HepG2 (cell line): ENCODE measurements around the gene POLR1E. TPM values are rescaled to one million over a fixed set of nuclear protein-coding genes. Genes with fewer than 3 reads are reported as not detected.
A peak's percentile ranks its signal among the peaks of the same experiment; 100 is the strongest.

ENCODE experiments used
- ATAC-seq: fragments of 200-7000 bp; cut with Tn5 transposase; 3 replicates; pipeline ENCODE4 v1.9.1; 2020; ENCODE audit warnings: mild to moderate bottlenecking, moderate library complexity
- BruUV-seq: library from RNA; stranded (reverse); fragments of 400-500 nt; replicated peaks from 2 replicates; lab custom pipeline; 2021; lab: Mats Ljungman, UMichigan
- CTCF ChIA-PET: fragments of 300-600 bp; formaldehyde crosslinking; extraction: SDS; loops from one replicate; lab custom pipeline; 2021; ENCODE audit warnings: low total read pairs, inconsistent platforms, low intra/inter-chr PET ratio; lab: Yijun Ruan, JAX
- POLR2A ChIA-PET: fragments of 350-600 bp; sonication (Branson Sonifier 250); formaldehyde crosslinking; loops from one replicate; lab custom pipeline; 2020; ENCODE audit warnings: antibody characterized with exemption, inconsistent platforms; lab: Yijun Ruan, JAX
- DNase-seq: peaks from one replicate; pipeline ENCODE4 v3.0.0-alpha.2; 2015; ENCODE audit warnings: low spot score
- FAIRE-seq: peaks from 3 replicates; lab custom pipeline; 2011; peaks lifted over from hg19 to GRCh38; lab: Jason Lieb, UNC
- H2AFZ ChIP-seq: one replicate; pipeline ENCODE4 v1.6.1; 2011; ENCODE audit warnings: low read length, inconsistent platforms
- H3K27ac ChIP-seq: fragments of 300-600 bp; 3 replicates; pipeline ENCODE4 v1.8.0; 2011; ENCODE audit warnings: mixed run types, mild to moderate bottlenecking, mixed read lengths, low read length, inconsistent platforms; ENCODE audit not compliant: insufficient read depth; ENCODE audit errors: extremely low read length
- H3K27me3 ChIP-seq, 2 experiments: fragments of 200-600 bp in 1 of 2; 2 replicates in 1 of 2; 3 replicates in 1 of 2; pipeline versions ENCODE4 v1.6.0 to v1.8.0; 2011; ENCODE audit warnings: low read length in 2 of 2, mild to moderate bottlenecking in 2 of 2, moderate library complexity in 2 of 2, inconsistent platforms in 1 of 2; ENCODE audit not compliant: insufficient read depth in 2 of 2, control insufficient read depth in 1 of 2
- H3K36me3 ChIP-seq, 2 experiments: fragments of 200-600 bp in 1 of 2; replicated peaks in 1 of 2; 2 replicates in 1 of 2; 3 replicates in 1 of 2; pipeline versions ENCODE4 v1.5.1 to v1.8.0; 2011; ENCODE audit warnings: low read length in 2 of 2, inconsistent platforms in 1 of 2; ENCODE audit not compliant: insufficient read depth in 2 of 2, control insufficient read depth in 1 of 2
- H3K4me1 ChIP-seq: 2 replicates; pipeline ENCODE4 v1.5.1; 2012; ENCODE audit warnings: low read length, inconsistent platforms; ENCODE audit not compliant: insufficient read depth
- H3K4me2 ChIP-seq: 2 replicates; pipeline ENCODE4 v1.6.0; 2011; ENCODE audit warnings: low read depth, low read length, inconsistent platforms
- H3K4me3 ChIP-seq, 3 experiments: fragments of 200-600 bp in 1 of 3; sonication (generic), shearing (Covaris generic) in 1 of 3; replicated peaks in 1 of 3; 2 replicates each; pipeline ENCODE4 v1.5.1; 2011 to 2016; ENCODE audit warnings: low read length in 3 of 3, inconsistent platforms in 2 of 3, low read depth in 2 of 3, mild to moderate bottlenecking in 2 of 3, control low read depth in 1 of 3, mixed read lengths in 1 of 3; ENCODE audit not compliant: insufficient read depth in 1 of 3
- H3K79me2 ChIP-seq: one replicate; pipeline ENCODE4 v1.6.1; 2011; ENCODE audit warnings: low read length, inconsistent platforms; ENCODE audit not compliant: insufficient read depth
- H3K9ac ChIP-seq: 2 replicates; pipeline ENCODE4 v1.6.0; 2011; ENCODE audit warnings: mild to moderate bottlenecking, low read depth, low read length, inconsistent platforms; ENCODE audit not compliant: insufficient read depth
- H3K9me3 ChIP-seq: 2 replicates; pipeline ENCODE4 v1.5.1; 2012; ENCODE audit warnings: mild to moderate bottlenecking, low read length
- H4K20me1 ChIP-seq: 2 replicates; pipeline ENCODE4 v1.6.0; 2011; ENCODE audit warnings: inconsistent platforms, mild to moderate bottlenecking, low read length, moderate library complexity; ENCODE audit not compliant: insufficient read depth
- KLF11 ChIP-seq: IDR thresholded peaks from 2 replicates; pipeline ENCODE4 v1.6.1; 2016; ENCODE audit warnings: missing compliant biosample characterization
- KLF9 ChIP-seq: IDR thresholded peaks from 2 replicates; pipeline ENCODE4 v1.6.1; 2016; ENCODE audit warnings: low read depth
- NAIF1 ChIP-seq: sonication (generic); formaldehyde crosslinking; IDR thresholded peaks from 2 replicates; pipeline ENCODE4 v1.5.0; 2020; ENCODE audit warnings: mild to moderate bottlenecking, missing genetic modification reagents, borderline replicate concordance
- PAXIP1 ChIP-seq: sonication (generic); formaldehyde crosslinking; conservative IDR thresholded peaks from 2 replicates; pipeline ENCODE4 v1.4.0; 2020; ENCODE audit warnings: mild to moderate bottlenecking, missing genetic modification reagents, moderate library complexity
- ZNF121 ChIP-seq: sonication (generic); formaldehyde crosslinking; IDR thresholded peaks from 2 replicates; pipeline ENCODE4 v1.5.0; 2020; ENCODE audit warnings: mild to moderate bottlenecking, missing genetic modification reagents
- ZNF33A ChIP-seq: sonication (generic); formaldehyde crosslinking; IDR thresholded peaks from 2 replicates; pipeline ENCODE4 v1.5.1; 2020; ENCODE audit warnings: missing genetic modification reagents, mild to moderate bottlenecking, moderate library complexity, borderline replicate concordance
- ZNF350 ChIP-seq: sonication (generic); formaldehyde crosslinking; IDR thresholded peaks from 2 replicates; pipeline ENCODE4 v1.4.0; 2020; ENCODE audit warnings: mild to moderate bottlenecking, low read depth, missing genetic modification reagents, borderline replicate concordance
- ZNF382 ChIP-seq: sonication (generic); formaldehyde crosslinking; IDR thresholded peaks from 2 replicates; pipeline ENCODE4 v1.5.0; 2020; ENCODE audit warnings: missing genetic modification reagents, mild to moderate bottlenecking, borderline replicate concordance
- ZNF501 ChIP-seq: sonication (generic); formaldehyde crosslinking; IDR thresholded peaks from 2 replicates; pipeline ENCODE4 v1.5.1; 2020; ENCODE audit warnings: mild to moderate bottlenecking, moderate library complexity, missing genetic modification reagents
- ZNF749 ChIP-seq: sonication (generic); formaldehyde crosslinking; IDR thresholded peaks from 2 replicates; pipeline ENCODE4 v1.8.0; 2022; ENCODE audit warnings: mild to moderate bottlenecking, missing genetic modification reagents, moderate library complexity, borderline replicate concordance
- WGBS: methylation state at CpG from one replicate; pipeline ENCODE4 v1.1.6; 2017; ENCODE audit warnings: low lambda C conversion rate; 5-methylcytosine and 5-hydroxymethylcytosine counted together
- in situ Hi-C: cut with HindIII; loops from 2 replicates; pipeline ENCODE4 v1.10.0; 2017; ENCODE audit warnings: low pct_unique_long_range_greater_than_20kb; ENCODE audit not compliant: extremely low pct_ligation_motif_present
- intact Hi-C: fragments of 100-400 bp; cut with micrococcal nuclease; formaldehyde crosslinking; loops from one replicate; pipeline ENCODE4 v1.10.0; 2022; ENCODE audit not compliant: unreplicated experiment
- polyA plus RNA-seq, 8 experiments: library from polyadenylated mRNA; depleted of rRNA in 3 of 8; stranded (reverse) in 7 of 8; unstranded in 1 of 8; fragments of >200 nt; fragmentation: Illumina TruSeq in 4 of 8; extraction: Trizol in 4 of 8; gene quantifications; 2 replicates each; pipeline versions ENCODE4 v1.2.1 to v1.2.3, GENCODE V29; 2011 to 2016; ENCODE audit warnings: low read depth in 4 of 8, missing spikeins in 1 of 8, mixed read lengths in 1 of 8; ENCODE audit not compliant: insufficient read depth in 1 of 8
- total RNA-seq, 5 experiments: library from RNA; depleted of rRNA; stranded (reverse); fragments of >200 nt; fragmentation: Illumina TruSeq; extraction: Trizol; gene quantifications; 2 replicates each; pipeline ENCODE4 v1.2.3, GENCODE V29; 2016; ENCODE audit warnings: low read depth in 1 of 5
- TF ChIP-seq, protein P1 (sequence below): sonication (generic); formaldehyde crosslinking; IDR thresholded peaks from 2 replicates; pipeline ENCODE4 v1.4.0; 2020; ENCODE audit warnings: missing genetic modification reagents, mild to moderate bottlenecking, borderline replicate concordance

Gene POLR1E
- total and polyA plus RNA-seq, 2 of the 13 experiments (the other 11 are each of a cell fraction or from before 2014, with no cell fraction given), result 23.0 to 37.8 TPM

- BruUV-seq, result TSS peak; percentile 22
- ChIA-PET CTCF (no interaction called here), POLR2A (interaction anchor here (1.1 kb wide), 1 partner anchor 88 kb away, joined by 3 read pairs; the partner anchor contains the start of gene TOMM5)
- no peak overlapping the region for H3K27ac ChIP-seq
- no peak overlapping the region for H3K9ac ChIP-seq
- H3K4me3 ChIP-seq, result no peak overlapping the region
- intact Hi-C loops, result no loop called here
- in situ Hi-C loops, result no loop called here
- H2AFZ ChIP-seq, result no peak overlapping the region
- no peak for FAIRE-seq
- WGBS, result 93% methylated on average over 3 of the region's 3 CpGs
- H4K20me1 ChIP-seq, result no peaks in the 10 kb centered on the region
- peaks cover 14 to 46% of the 10 kb centered on the region in 2 experiments for H3K36me3 ChIP-seq
- H3K9me3 ChIP-seq, result no peaks in the 10 kb centered on the region
- no peaks in the 10 kb centered on the region for H3K79me2 ChIP-seq
- no peak for TF ChIP-seq PAXIP1 (CRISPR knock-in tag)
- no peak for TF ChIP-seq ZNF121 (CRISPR knock-in tag)
- TF ChIP-seq ZNF350 (CRISPR knock-in tag), result no peak
- TF ChIP-seq ZNF501 (CRISPR knock-in tag), result no peak
- TF ChIP-seq NAIF1, result no peak
- no peak for TF ChIP-seq ZNF382
- TF ChIP-seq ZNF749 (CRISPR knock-in tag), result no peak
- TF ChIP-seq KLF11, result no peak
- no peak for TF ChIP-seq KLF9 (CRISPR knock-in tag)
- TF ChIP-seq, protein P1, sequence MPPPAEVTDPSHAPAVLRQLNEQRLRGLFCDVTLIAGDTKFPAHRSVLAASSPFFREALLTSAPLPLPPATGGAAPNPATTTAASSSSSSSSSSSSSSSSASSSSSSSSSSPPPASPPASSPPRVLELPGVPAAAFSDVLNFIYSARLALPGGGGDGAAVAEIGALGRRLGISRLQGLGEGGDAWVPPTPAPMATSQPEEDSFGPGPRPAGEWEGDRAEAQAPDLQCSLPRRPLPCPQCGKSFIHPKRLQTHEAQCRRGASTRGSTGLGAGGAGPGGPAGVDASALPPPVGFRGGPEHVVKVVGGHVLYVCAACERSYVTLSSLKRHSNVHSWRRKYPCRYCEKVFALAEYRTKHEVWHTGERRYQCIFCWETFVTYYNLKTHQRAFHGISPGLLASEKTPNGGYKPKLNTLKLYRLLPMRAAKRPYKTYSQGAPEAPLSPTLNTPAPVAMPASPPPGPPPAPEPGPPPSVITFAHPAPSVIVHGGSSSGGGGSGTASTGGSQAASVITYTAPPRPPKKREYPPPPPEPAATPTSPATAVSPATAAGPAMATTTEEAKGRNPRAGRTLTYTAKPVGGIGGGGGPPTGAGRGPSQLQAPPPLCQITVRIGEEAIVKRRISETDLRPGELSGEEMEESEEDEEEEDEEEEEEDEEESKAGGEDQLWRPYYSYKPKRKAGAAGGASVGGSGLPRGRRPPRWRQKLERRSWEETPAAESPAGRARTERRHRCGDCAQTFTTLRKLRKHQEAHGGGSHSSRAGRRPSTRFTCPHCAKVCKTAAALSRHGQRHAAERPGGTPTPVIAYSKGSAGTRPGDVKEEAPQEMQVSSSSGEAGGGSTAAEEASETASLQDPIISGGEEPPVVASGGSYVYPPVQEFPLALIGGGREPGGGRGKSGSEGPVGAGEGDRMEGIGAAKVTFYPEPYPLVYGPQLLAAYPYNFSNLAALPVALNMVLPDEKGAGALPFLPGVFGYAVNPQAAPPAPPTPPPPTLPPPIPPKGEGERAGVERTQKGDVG (CRISPR knock-in tag), result no peak
- TF ChIP-seq ZNF33A (CRISPR knock-in tag), result no peak
- H3K27me3 ChIP-seq, result no peaks in the 10 kb centered on the region
- DNase-seq, result no peak
- ATAC-seq, result no peak
- no peak overlapping the region for H3K4me2 ChIP-seq
- H3K4me1 ChIP-seq, result peaks cover 54% of the 10 kb centered on the region
Observed at GRCh38 chr9:37503736-37504135, 18.0 kb downstream of the POLR1E start.
